Gastroesophageal sphincter (tissue), 4 donors: ENCODE data around the gene CHTF8. TPM values are rescaled to one million over a fixed set of nuclear protein-coding genes. Genes with fewer than 3 reads are reported as not detected.
"Not testable (repeated sequence)": the region's sequence is repeated elsewhere in the genome, so short reads cannot be mapped to it uniquely, and the experiment has no call there.

Experiments used
- ATAC-seq: fragments of 150-250 bp; one replicate; pipeline ENCODE4 v1.9.1; 2016; ENCODE audit warnings: mild to moderate bottlenecking, moderate library complexity
- H3K27ac ChIP-seq, 4 donors: fragments of 200-600 bp; sonication (generic) in 3 of 4; 1 replicate in 3 of 4; 2 replicates in 1 of 4; pipeline ENCODE4 v1.5.1; 2016 to 2019
- H3K27me3 ChIP-seq: fragments of 200-600 bp; sonication (generic); one replicate; pipeline ENCODE4 v1.5.1; 2019
- H3K36me3 ChIP-seq, 2 donors: fragments of 200-600 bp; sonication (generic); one replicate each; pipeline ENCODE4 v1.5.1; 2019; ENCODE audit warnings: control low read depth in 1 of 2
- H3K4me1 ChIP-seq, 3 donors: fragments of 200-600 bp; sonication (generic); 1 replicate in 2 of 3; 2 replicates in 1 of 3; pipeline ENCODE4 v1.5.1; 2016 to 2019; ENCODE audit warnings: control low read depth in 2 of 3
- H3K4me3 ChIP-seq, 2 donors: fragments of 200-600 bp; sonication (generic); one replicate each; pipeline ENCODE4 v1.5.1; 2019; ENCODE audit warnings: mild to moderate bottlenecking in 1 of 2, moderate library complexity in 1 of 2
- H3K9me3 ChIP-seq, 3 donors: fragments of 200-600 bp; sonication (generic); one replicate each; pipeline ENCODE4 v1.5.1; 2017 to 2019; ENCODE audit warnings: control low read depth in 2 of 3
- EP300 ChIP-seq: sonication (generic); formaldehyde crosslinking; IDR thresholded peaks from one replicate; pipeline ENCODE4 v1.6.1; 2017; ENCODE audit warnings: antibody characterized with exemption, mild to moderate bottlenecking
- POLR2A ChIP-seq, 2 donors: fragments of 450-650 bp; IDR thresholded peaks; one replicate each; pipeline ENCODE4 v1.6.1; 2017; ENCODE audit warnings: antibody characterized with exemption in 2 of 2, mild to moderate bottlenecking in 2 of 2, moderate library complexity in 1 of 2
- POLR2AphosphoS5 ChIP-seq: sonication (generic); formaldehyde crosslinking; IDR thresholded peaks from one replicate; pipeline ENCODE4 v1.6.1; 2017; ENCODE audit warnings: antibody characterized with exemption
- WGBS, 2 donors: methylation state at CpG; one replicate each; pipeline ENCODE4 v1.1.5; 2018; ENCODE audit warnings: low coverage in 1 of 2; 5-methylcytosine and 5-hydroxymethylcytosine counted together
- total RNA-seq, 4 donors: library from RNA; depleted of rRNA; stranded (reverse); fragments of >200 nt; gene quantifications; one replicate each; pipeline ENCODE4 v1.1.0, GENCODE V29; 2016
- TF ChIP-seq, protein P1 (sequence below), 4 experiments: fragments of 200-600 bp in 2 of 4; fragments of 450-650 bp in 2 of 4; sonication (generic) in 1 of 4; IDR thresholded peaks; one replicate each; pipeline ENCODE4 v1.5.1; 2017 to 2019; ENCODE audit warnings: antibody characterized with exemption in 4 of 4, mild to moderate bottlenecking in 2 of 4, moderate library complexity in 2 of 4

Gene CHTF8
- total RNA-seq, 4 donors from 2014 or later = 44.0 to 102 (median 61.9) TPM

GRCh38 chr16:69143116-69143515 lies 10.7 kb upstream of the CHTF8 start:
- no peaks in the 10 kb centered on the region for H3K4me1 ChIP-seq
- WGBS, 2 donors = 71 to 79% methylated on average over 8 to 10 of the region's 11 CpGs
- peaks cover 0 to 91% of the 10 kb centered on the region in 2 donors for H3K36me3 ChIP-seq
- H3K4me3 ChIP-seq = no peak overlapping the region
- ATAC-seq = no peak
- H3K27me3 ChIP-seq = no peaks in the 10 kb centered on the region
- no peak overlapping the region for H3K27ac ChIP-seq
- no peaks in the 10 kb centered on the region for H3K9me3 ChIP-seq
- TF ChIP-seq, protein P1, sequence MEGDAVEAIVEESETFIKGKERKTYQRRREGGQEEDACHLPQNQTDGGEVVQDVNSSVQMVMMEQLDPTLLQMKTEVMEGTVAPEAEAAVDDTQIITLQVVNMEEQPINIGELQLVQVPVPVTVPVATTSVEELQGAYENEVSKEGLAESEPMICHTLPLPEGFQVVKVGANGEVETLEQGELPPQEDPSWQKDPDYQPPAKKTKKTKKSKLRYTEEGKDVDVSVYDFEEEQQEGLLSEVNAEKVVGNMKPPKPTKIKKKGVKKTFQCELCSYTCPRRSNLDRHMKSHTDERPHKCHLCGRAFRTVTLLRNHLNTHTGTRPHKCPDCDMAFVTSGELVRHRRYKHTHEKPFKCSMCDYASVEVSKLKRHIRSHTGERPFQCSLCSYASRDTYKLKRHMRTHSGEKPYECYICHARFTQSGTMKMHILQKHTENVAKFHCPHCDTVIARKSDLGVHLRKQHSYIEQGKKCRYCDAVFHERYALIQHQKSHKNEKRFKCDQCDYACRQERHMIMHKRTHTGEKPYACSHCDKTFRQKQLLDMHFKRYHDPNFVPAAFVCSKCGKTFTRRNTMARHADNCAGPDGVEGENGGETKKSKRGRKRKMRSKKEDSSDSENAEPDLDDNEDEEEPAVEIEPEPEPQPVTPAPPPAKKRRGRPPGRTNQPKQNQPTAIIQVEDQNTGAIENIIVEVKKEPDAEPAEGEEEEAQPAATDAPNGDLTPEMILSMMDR (IDR thresholded peaks at IDR 0.05) = no peak
- TF ChIP-seq EP300 = no peak

DNA sequence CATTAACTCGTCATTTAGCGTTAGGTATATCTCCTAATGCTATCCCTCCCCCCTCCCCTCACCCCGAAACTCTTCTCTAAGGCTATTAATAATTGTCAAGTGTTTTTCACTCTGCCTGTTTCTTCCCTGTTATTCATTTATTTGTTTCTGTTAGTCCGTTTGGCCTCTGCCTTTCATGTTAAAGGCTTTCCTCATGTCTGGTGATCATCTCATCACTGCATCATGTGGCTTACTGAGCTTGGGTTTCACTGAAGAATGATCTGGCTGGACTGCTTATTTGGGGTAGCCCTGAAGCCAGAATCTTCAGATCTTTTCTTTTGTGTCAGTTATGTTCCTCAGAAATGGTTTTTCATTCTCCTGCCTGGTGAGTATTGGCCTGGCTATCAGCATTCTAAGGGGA lies 9.5 kb upstream of the CHTF8 start:
- peaks cover 0 to 97% of the 10 kb centered on the region in 2 donors for H3K36me3 ChIP-seq
- H3K4me3 ChIP-seq = no peak overlapping the region
- no peaks in the 10 kb centered on the region for H3K9me3 ChIP-seq
- no peak overlapping the region for H3K27ac ChIP-seq
- TF ChIP-seq POLR2A (IDR thresholded peaks at IDR 0.05) (no peak), EP300 (no peak), POLR2AphosphoS5 (no peak)
- TF ChIP-seq, protein P1 (IDR thresholded peaks at IDR 0.05) = no peak
- no peaks in the 10 kb centered on the region for H3K4me1 ChIP-seq
- 70 to 80% methylated on average over 1 of the region's 4 CpGs for WGBS, 2 donors
- ATAC-seq = no peak
- no peaks in the 10 kb centered on the region for H3K27me3 ChIP-seq

GRCh38 chr16:69141014-69141413 lies 8.6 kb upstream of the CHTF8 start:
- WGBS, 2 donors = 80 to 95% methylated on average over 3 to 5 of the region's 5 CpGs
- peaks cover 0 to 99% of the 10 kb centered on the region in 2 donors for H3K36me3 ChIP-seq

DNA sequence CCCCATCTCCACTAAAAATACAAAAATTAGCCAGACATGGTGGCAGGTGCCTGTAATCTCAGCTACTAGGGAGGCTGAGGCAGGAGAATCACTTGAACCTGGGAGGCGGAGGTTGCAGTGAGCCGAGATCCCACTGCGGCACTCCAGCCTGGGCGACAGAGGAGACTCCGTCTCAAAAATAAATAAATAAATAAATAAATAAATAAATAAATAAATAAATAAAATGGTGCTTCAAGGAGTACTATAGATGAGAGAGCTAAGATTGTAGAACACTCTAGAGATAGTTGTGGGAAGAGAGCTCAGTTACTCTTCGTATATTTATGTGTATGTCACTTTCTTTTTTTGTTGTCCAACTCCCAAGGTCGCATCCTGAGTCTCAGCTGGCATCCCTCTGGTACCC lies 7.1 kb upstream of the CHTF8 start:
- not testable (repeated sequence) for ATAC-seq, H3K27me3 ChIP-seq, H3K27ac ChIP-seq, H3K4me1 ChIP-seq, H3K9me3 ChIP-seq, H3K4me3 ChIP-seq
- 93 to 95% methylated on average over 6 to 7 of the region's 7 CpGs for WGBS, 2 donors
- peaks cover 0 to 84% of the 10 kb centered on the region in 2 donors for H3K36me3 ChIP-seq

More at GRCh38 chr16:69141014-69141413, 8.6 kb upstream of the CHTF8 start:
- H3K9me3 ChIP-seq = no peaks in the 10 kb centered on the region
- H3K27me3 ChIP-seq = no peaks in the 10 kb centered on the region
- ATAC-seq = no peak
- TF ChIP-seq POLR2AphosphoS5 (no peak), POLR2A (IDR thresholded peaks at IDR 0.05) (no peak), EP300 (no peak)
- TF ChIP-seq, protein P1 (IDR thresholded peaks at IDR 0.05) = no peak
- no peak overlapping the region for H3K27ac ChIP-seq
- H3K4me3 ChIP-seq = no peak overlapping the region
- no peaks in the 10 kb centered on the region for H3K4me1 ChIP-seq

GRCh38 chr16:69138608-69139007 lies 6.2 kb upstream of the CHTF8 start:
- H3K36me3 ChIP-seq = peaks cover 0 to 75% of the 10 kb centered on the region in 2 donors
- no peak for ATAC-seq

More at GRCh38 chr16:69138608-69139007, 6.2 kb upstream of the CHTF8 start:
- H3K4me3 ChIP-seq = no peak overlapping the region
- H3K27ac ChIP-seq = no peak overlapping the region
- peaks cover 0 to 13% (median 6%) of the 10 kb centered on the region in 3 donors for H3K4me1 ChIP-seq
- TF ChIP-seq POLR2AphosphoS5 (no peak), POLR2A (IDR thresholded peaks at IDR 0.05) (no peak), EP300 (no peak)
- TF ChIP-seq, protein P1 (IDR thresholded peaks at IDR 0.05) = no peak
- WGBS, 2 donors = 56 to 91% methylated on average over 1 to 2 of the region's 2 CpGs
- H3K27me3 ChIP-seq = no peaks in the 10 kb centered on the region
- H3K9me3 ChIP-seq = no peaks in the 10 kb centered on the region
